Fibroblast of peridontal ligament (primary cell): Measurements from ENCODE around the gene GPRASP2.
A peak's percentile ranks its signal among the peaks of the same experiment; 100 is the strongest.
"Not testable (repeated sequence)": the region's sequence is repeated elsewhere in the genome, so short reads cannot be mapped to it uniquely, and the experiment has no call there.

Experiments
- DNase-seq: peaks from one replicate; pipeline ENCODE4 v3.0.0-alpha.2; 2010; ENCODE audit errors: extremely low read depth

Gene GPRASP2

DNA sequence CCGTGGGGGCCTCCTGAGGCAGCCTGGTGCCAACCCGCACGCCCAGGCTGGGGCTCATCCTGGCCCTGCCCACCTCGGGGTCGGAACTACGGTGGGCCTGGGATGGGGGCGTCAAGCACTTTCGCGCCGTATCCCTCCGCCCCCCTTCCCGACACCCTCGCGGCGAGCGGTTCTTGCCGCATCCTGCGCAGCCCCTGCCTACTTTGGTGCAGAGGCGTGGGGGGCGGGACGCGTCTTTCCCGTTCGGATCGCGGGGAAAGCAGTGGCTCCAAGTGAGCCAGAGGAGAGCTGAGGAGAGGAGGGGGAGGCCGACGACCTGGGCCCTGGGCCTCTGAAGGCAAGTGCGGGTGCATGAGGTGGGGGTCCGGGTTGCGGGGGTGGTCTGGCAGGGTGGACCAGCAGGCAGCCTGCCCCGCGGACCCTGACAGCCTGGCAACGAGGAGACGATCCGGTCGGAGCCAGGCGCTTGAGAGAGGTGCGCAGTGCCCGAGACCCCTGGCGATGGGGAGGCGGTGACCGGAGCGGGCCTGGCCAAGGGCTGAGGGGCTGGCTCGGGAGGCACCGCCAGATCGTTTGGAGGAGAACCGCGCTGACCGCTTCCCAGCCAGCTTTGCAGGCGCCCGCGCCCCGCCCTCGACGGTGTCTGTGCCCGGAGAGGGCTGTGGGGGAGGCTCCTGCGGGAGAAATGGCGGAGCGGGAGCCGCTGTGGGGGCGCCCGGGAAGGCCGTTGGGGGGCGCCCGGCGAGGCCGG is at the start of gene GPRASP2:
TSS of gene GPRASP2 (plus strand) at position 233 of the 751 bp plus-strand sequence. CDS start 2,422 bp downstream, outside the sequence.
- no peak for DNase-seq

GRCh38 chrX:102663820-102664219 is 48.4 kb upstream of the GPRASP2 start:
- not testable (repeated sequence) for DNase-seq

GRCh38 chrX:102667034-102667433 is 45.2 kb upstream of the GPRASP2 start:
- DNase-seq, result not testable (repeated sequence)

- no peak for DNase-seq
Measured at GRCh38 chrX:102669526-102669925, 42.7 kb upstream of the GPRASP2 start.

GRCh38 chrX:102672856-102673255 is 39.4 kb upstream of the GPRASP2 start:
- DNase-seq, result peak; percentile 30

DNA sequence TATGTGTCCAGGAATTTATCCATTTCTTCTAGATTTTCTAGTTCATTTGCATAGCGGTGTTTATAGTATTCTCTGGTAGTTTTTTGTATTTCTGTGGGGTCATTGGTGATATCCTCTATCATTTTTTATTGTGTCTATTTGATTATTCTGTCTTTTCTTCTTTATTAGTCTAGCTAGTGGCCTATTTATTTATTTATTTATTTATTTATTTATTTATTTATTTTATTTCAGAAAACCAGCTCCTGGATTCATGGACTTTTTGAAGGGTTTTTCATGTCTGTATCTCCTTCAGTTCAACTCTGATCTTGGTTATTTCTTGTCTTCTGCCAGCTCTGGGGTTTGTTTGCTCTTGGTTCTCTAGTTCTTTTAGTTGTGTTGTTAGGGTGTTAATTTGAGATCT is 34.8 kb upstream of the GPRASP2 start:
- DNase-seq, result not testable (repeated sequence)

DNA sequence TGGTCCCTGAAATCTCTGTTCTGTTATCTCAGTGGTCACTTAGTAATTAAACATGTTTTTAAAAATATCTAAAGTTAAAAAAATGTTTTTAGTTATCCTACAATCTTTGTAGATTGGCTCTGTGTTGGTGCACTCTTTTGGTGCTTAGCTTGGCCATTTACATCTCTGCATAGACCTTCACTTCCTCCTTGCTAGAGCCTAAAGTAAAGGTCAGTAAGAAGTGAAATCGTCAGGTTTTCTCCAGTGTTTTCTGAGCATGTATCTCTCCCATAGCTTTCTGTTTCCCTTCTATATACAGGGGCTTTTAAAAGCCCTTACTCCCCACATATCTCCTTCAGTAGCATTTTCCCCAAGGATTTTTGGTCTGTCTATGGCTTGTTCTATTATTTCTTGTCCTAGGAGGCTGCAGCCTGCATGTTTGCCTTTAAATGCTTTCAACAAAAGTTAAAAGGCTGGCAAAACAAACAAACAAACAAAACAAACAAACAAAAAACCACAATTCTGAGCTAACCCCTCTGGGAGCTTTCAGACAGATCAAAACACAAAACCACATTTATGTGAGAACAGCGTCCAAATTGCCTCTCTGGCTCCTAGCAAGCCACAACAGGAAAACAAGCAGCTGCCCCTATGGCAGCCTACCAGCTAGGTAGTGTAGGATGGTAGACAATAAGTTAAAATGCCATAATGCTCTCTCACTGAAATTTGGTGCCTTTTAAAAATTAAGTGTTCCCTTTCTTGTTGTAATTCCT is 27.3 kb upstream of the GPRASP2 start:
- no peak for DNase-seq

- no peak for DNase-seq
Measured at GRCh38 chrX:102694749-102695148, 17.5 kb upstream of the GPRASP2 start.

DNA sequence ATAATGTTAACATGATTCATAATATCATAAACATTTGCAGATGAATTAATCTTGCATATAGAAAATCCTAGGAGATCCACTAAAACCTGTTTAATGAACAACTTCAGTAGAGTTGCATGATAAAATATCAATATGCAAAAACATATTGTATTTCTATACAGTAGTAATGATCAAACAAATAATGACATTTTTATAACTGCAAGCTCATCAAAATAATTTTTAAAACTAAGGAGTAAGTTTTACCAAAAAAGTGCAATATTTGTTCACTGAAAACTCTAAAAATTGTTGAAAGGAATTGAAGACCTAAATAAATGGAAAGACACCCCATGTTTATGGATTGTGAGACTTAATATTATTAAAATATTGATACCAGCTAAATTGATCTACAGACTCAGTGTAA is 15.9 kb upstream of the GPRASP2 start:
- DNase-seq, result no peak

GRCh38 chrX:102697494-102697893 is 14.8 kb upstream of the GPRASP2 start:
- DNase-seq, result peak; percentile 61

DNA sequence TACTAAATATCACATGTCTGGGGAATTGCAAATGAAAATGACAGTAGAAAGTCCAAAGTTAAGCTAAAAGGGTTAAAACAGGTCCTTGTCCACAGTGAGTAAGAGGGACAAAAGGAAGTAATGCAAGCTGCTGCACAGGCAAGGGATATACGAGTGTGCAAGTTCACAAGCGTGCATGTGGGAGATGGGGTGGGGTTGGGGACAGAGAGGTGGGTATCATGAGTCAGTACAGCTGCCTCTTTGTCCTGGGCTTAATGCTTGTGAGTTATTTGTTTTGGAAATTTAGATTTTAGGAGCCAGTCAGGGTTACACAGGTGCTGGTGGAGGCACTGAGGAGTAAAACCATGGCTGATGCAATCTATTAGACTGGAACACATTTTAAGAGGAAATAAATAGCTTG is 3.3 kb upstream of the GPRASP2 start:
- DNase-seq, result no peak

- DNase-seq, result no peak
Measured at GRCh38 chrX:102711872-102712215, 404 bp upstream of the GPRASP2 start.

- peak; percentile 60 for DNase-seq
Measured at GRCh38 chrX:102712981-102713625, 855 bp downstream of the GPRASP2 start.

- DNase-seq, result no peak
Measured at GRCh38 chrX:102714994-102715393, 2.7 kb downstream of the GPRASP2 start.

DNA sequence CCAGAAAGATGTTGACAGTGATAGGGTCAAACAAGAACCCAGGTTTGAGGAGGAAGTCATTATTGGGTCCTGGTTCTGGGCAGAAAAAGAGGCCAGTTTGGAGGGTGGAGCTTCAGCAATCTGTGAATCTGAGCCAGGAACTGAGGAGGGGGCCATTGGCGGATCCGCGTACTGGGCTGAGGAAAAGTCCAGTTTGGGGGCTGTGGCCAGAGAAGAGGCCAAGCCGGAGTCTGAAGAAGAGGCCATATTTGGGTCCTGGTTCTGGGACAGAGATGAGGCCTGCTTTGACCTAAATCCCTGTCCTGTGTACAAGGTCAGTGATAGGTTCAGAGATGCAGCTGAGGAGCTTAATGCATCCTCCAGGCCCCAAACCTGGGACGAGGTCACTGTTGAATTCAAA is 3.7 kb downstream of the GPRASP2 start:
- DNase-seq, result no peak

- peak; percentile 68 for DNase-seq
Measured at GRCh38 chrX:102720237-102721168, 8.3 kb downstream of the GPRASP2 start, which contains the start of gene GPRASP3. TSS of gene GPRASP3 (plus strand) at chrX:102720743. CDS start at chrX:102748996, 28,253 bp downstream.

DNA sequence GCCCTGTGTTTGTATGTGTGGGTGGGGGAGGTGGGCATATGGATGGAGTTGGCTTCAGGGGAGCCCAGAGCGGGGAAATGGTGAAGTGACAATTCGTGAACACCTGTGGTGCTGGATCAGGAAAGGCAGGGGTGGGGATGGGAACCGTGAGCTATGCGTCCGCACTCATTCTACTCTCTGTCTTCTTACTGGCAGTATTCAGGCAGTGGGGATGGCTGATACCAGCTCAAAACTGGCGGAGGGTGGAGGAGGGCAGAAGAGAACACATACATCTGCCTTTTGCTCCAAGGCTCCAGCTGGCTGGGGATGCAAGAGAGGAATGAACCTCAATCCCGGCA is 8.9 kb downstream of the GPRASP2 start:
- not testable (repeated sequence) for DNase-seq

DNA sequence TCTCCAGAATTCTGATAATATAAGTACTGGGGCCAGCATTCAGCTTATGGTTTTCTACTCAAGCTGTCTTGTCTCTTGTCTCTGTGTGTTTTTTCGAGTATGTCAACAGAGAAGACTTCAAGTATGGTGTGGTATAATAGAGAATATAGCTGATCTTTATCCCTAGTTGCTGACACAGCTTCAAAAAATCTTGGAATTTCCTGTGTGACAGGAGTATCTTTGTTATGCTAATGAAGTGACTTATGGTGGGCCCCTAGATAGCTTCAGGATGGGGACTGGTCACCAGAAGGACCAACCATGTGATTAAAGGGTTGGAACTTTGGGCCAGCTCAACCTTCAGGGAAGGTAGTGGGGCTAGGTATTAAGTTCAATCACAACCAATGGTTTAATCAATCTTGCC is 11.2 kb downstream of the GPRASP2 start:
- DNase-seq, result no peak

- no peak for DNase-seq
Measured at GRCh38 chrX:102727761-102728160, 15.5 kb downstream of the GPRASP2 start.

DNA sequence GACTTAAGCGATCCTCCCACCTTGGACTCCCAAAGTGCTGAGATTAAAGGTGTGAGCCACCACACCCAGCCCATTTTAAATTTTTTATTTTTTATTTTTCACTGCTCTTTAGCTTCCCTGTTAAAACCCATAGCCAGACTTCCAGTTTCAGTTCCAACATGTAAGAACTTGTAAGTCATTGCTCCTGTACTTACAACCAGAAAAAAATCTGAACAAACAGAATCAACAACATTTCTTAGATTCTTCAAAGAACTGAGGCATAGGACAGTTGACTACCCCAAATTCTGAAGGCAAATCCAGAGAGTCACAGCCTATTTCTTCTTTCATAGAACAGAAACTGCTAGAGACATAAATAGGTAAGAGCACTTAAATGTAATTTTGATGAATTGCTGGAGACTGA is 16.4 kb downstream of the GPRASP2 start:
- no peak for DNase-seq

GRCh38 chrX:102739657-102740056 is 27.4 kb downstream of the GPRASP2 start:
- no peak for DNase-seq

GRCh38 chrX:102744307-102744706 is 32.1 kb downstream of the GPRASP2 start:
- no peak for DNase-seq
